Fibroblast of skin of left quadriceps (primary cell): ENCODE results near the gene OR5B21.

Source experiments
- DNase-seq, 2 experiments: peaks; one replicate each; pipeline ENCODE4 v3.0.0-alpha.2; 2013; ENCODE audit warnings: low read depth in 2 of 2

Gene OR5B21

DNA sequence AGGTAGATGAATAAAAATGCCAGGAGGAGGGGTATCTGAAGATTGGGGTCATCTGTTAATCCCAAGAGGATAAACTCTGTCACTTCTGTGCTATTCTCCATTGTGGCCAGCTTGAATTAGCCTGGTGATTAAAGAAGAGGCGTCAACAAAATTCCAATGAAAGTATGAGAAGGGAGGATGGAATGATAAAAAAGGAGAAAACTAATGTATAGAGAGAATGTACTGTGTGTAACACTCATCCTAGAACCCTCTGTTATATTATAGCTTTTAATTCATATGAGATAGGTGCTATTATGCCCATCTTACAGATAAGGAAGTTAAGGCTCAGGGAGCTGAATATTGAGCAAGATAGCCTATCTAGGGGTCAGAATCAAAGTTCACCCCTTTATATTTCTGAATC is at the start of gene OR5B21:
TSS of gene OR5B21 (minus strand) at position 101 of the 400 bp plus-strand sequence. CDS start at position 101, 0 bp downstream.
- DNase-seq: no peak

DNA sequence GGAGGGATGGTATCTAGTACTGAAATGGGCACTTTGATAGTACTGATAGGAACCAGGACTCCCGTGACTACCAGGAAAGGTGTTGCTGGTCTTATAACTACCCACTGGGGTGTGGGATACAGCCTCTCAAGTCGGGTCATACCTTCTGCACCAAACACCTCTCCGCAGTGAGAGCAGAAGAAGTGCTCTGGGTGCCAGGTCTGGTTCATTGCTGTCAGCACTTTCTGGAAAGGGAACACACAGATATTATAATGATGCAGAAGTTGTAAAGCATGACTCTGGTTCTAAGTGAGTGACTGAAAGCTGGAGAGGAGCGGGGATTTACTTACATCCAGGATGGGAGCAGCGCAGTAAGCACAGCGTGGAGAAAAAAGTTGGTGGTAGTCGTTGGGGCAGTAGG is 41.7 kb upstream of the OR5B21 start:
- DNase-seq: no peak

DNA sequence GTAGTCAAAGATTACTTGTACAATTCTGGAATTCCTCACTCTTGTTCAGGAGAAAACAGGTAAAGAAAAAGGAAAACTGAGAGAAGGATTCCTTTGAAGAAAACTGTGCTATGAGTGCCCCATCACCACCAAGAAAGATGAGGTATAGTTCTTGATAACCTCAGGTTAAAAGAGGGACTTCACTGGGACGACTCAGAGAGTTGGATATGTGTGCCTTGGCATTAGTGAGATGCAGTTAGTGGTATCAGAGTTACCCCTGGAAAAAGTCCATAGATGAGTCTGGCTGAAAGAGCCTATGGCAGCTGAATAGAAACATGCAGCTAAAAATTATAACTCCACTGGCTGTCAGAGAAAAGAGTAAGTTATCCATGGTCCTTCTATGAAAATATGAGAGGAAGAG is 38.9 kb upstream of the OR5B21 start:
- DNase-seq: no peak

DNA sequence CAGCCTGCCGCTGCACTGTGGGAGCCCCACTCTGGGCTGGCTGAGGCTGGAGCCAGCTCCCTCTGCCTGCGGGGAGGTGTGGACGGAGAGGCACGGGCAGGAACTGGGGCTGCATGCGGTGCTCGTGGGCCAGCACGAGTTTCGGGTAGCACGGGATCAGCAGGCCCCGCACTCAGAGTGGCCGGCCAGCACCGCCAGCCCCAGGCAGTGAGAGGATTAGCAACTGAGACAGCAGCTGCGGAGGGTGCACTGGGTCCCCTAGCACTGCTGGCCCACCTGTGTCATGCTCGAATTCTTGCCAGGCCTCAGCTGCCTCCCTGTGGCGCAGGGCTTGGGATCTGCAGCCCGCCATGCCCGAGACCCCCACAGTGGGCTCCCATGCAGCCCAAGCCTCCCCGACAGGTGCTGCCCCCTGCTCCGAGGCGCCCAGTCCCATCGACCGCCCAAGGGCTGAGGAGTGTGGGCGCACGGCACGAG is 24.0 kb upstream of the OR5B21 start:
- DNase-seq: no peak

DNA sequence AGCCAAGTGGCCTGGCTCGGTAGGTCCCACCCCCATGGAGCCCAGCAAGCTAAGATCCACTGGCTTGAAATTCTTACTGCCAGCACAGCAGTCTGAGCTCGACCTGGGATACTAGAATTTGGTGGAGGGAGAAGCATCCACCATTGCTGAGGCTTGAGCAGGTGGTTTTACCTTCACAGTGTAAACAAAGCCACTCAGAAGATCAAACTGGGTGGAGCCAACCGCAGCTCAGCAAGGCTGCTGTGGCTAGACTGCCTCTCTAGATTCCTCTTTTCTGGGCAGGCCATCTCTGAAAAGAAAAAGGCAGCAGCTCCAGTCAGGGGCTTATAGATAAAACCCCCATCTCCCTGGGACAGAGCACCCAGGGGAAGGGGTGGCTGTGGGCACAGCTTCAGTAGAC is 22.3 kb upstream of the OR5B21 start:
- no peak for DNase-seq

DNA sequence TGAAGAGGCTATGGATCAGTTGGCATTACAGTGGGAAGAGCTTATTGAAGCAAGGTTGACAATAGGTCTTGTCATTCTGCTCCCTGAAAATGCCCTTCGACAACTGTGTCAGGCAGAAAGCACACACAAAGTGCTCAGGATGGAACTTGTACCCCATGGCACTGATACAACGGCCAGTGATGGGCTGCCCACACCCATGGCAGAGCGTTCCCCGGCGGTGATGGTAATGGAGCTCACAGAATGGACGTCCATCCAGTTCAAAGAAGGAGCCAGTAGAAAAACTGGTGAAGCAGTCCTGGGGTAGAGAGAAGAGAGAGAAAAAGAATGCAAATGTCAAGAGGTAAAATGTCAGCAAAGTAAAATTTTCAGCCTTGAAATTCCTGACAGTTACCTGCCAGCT is 19.5 kb upstream of the OR5B21 start:
- DNase-seq: no peak

DNA sequence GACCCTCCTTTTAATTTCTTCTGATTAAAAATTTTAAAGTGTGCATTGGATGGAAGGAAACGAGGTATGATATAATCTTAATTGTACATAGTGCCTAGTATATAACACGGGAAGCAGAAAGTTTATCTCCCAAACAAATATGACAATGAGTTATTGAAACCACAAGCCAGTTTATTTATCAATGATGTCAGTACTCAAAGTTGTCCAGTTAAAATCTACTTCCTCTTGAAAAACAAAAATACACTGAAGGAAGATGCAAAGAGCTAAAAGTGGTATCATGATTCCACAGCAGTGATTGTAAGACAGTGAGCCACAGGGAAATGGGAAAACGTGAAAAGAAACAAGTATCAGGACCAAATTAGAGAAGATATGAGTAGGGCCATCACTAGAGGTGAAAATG is 18.8 kb upstream of the OR5B21 start:
- DNase-seq: no peak

DNA sequence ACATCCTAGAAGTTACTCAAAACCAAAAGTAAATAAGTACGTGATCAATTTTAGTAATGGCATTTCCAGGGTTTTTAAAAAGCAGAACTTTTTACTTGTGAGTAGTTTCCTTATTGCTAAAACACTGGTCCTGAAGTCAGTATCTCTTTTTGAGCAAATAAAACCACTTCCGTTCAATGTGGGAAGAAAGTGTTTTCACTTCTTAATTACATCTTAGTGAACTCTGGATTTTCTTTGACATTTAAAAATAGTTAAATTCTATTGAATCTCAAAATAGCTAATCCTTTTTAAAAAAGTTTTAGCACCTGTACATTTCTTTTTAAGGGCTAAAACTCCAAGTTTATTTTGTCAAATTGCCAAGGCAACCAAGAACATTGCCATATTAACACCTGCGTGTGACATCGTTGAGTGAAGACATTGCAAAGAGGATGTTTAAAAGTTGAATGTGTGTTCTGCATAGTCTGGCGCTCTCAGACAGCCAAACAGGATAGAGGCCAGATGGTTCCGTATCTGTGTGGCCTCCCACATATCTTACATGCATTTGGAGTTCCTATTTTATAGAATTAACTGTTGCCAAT is 17.2 kb upstream of the OR5B21 start:
- no peak for DNase-seq

DNA sequence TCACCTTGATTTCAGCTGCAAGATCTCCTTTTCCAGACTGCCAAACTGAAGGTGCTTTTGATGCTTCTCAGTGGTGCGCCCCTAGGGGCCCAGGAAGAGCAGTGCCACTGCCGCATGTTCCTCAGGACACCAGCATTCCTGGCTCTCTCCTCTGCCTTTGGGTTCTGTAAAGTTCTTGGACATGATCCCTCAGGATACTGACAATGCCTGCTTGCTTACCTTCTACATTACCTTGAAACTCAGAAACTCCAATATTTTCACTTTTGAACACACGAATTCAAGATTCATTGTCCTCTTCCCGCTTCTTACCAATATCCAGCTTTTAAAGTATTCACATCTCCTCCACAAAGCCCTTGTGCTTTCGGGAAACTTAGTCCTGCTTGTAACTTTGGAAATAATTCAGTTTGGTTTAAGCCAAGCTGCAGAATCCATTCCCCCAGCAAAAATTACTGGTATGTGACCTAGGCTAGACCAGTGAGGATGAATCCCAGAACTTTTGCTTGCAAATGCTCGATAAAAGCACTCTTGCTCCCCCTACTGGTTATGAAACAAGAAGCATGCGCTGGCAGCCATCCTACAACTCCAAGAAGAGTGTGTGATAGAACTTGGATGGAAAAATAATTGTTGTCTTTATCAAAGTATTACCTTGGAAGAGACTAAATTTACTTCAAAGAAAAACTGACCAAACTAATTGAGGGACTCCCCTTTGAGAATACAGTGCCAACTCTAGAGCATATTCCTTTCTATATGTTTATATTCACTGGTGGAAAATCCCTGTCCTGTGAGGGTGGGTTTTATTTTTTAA is 16.5 kb upstream of the OR5B21 start:
- peak; percentile 52 for DNase-seq

DNA sequence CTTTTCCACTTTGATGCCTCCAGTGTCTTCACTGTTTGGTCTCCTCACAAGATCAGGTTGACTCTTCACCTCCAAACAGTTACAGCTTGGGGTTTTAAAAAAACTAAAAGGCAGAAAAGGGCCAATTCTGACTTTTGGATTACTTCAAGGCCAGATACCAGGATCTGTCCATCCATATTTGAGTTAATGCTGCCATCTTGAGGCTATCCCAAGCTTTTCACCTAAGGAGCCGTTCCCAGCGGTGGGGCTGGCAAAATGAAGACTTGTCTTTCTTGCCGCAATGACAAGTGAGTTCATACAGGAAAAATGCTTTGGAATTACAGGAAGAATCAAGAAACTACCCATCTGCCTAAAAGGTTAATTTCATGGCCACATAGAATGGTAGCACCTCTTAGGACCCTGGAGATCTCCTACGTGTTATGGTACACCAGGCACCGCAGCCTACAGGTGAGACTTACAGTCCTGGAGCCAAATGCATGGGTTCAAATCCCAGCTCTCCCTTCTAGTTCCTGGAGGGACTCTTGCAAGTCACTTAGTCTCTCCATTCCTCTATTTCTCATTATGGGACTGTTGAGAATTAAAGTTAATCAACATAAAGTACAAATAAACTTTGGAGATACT is 6.0 kb upstream of the OR5B21 start:
- DNase-seq: peak in 1 of 2 experiments; percentile 42

DNA sequence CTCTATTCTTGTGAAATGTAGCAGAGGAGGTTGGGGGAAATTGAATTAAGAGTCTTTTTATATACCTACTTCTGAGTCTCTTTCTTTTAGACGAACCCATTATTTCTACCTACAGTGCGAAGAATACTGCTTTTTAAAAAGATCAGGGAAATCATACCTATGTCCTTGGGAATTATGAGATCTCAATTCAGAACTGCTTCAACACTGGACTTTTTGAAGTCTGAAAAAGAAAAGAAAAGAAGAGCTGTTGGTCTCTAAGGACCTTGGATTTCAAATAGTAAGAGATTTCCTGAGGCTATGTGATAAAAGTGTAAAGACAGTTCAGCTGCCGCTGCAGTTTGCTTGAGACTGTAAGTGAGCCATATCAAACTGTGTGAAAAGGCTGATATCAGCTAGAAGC is 3.7 kb upstream of the OR5B21 start:
- DNase-seq: no peak

DNA sequence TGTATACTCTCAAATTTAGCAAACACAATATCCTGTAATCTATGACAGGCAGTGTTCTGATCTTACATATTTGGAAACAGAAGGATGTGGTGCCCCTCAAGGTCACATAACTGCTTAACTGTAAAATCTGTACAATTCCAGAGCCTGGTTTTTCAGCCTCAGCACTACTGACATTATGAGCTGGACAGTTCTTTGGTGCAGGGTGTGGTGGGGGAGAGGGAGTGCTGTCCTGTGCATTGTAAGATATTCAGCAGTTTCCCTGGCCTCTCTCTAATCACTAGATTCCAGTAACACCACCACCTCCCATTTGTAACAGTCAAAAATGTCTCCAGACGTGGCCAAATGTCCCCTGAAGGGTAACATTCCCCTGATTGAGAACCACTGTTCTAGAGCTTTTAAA is 1.8 kb upstream of the OR5B21 start:
- no peak for DNase-seq

DNA sequence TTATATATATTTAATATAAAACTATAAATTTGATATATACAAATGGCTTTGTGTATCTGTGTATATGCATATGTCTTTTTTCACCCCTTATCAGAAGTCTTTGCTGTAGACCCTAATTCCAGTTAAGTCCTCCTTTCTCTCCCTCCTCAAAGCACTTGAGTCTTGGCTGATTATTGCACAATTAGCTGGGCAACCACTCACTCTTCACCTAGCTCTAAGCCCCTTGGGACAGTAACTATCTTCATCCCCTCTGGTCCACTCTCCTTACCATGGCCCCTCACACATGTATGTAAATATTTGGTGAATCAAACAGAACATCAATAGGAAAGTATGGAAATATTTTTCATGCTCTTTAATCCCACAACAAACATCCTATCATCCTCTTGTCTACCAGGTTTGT is 909 bp upstream of the OR5B21 start:
- no peak for DNase-seq

DNA sequence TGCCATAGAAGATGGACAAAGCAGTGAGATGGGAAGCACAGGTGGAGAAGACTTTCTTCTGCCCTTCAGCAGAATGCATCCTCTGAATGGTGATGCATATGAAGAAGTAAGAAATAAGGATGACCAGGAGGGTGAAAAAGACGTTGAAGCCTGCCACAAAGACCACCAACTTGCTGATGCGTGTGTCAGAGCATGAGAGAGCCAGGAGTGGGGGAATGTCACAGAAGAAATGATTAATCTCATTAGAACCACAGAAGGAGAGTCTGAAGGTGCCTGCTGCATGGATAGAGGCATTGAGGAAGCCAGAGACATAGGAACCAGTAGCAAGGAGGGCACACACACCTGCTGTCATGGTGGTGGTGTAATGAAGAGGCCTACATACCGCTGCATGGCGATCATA is 550 bp downstream of the OR5B21 start:
- DNase-seq: no peak

DNA sequence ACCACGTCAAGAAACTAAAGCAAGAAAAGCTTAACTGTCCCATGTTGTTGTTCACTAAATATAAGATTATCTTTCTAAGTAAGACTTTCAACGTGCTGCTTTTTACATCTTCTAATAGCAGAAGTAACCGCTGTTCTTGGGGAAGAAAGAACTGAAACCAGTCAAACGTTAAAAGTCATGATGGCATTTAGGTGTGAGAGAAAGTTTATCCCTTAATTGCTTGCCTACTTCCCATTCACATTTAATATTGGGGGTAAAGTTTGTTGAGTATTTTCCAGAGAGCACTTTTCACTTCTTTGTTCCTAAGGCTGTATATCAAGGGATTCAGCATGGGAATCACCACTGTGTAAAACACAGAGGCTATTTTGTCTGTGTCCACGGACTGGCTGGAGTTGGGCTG is 970 bp downstream of the OR5B21 start:
- DNase-seq: no peak

DNA sequence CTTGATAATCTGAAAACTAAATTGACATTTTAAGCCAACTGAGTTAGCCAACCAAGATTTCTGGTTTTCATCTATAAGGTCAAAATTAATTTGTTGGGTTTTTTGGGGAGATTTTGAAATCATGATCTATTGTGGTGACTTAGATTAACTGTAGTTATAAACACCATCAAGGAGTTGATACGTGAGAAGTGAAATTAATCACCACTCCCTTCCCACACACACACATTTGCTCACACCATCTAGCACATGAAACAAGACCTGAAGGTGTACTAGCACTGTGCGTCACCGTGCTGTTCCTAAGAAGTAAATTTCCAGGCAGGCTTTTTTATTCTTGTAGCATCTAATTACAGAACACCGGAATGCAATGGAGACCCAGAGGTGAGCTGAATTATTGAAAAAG is 2.1 kb downstream of the OR5B21 start:
- no peak for DNase-seq

DNA sequence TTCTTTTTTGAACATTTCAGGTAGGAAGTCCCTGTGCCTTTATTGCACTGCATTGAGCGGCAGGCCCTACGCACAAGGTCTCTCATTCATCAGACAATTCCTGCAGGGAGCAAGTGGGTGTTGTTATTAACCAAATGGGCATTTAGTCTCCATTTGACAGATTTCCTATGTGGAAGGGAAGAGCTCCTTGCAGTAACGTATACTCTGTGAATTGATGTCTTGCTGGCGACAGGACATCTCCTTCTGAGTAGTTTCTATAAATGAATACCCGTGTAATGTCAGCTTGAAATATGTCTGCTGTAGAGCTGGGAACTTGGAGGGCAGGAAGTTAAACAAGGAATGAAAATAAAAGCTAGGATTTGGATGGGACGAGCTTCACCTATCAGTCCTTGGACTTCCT is 3.7 kb downstream of the OR5B21 start:
- DNase-seq: no peak

DNA sequence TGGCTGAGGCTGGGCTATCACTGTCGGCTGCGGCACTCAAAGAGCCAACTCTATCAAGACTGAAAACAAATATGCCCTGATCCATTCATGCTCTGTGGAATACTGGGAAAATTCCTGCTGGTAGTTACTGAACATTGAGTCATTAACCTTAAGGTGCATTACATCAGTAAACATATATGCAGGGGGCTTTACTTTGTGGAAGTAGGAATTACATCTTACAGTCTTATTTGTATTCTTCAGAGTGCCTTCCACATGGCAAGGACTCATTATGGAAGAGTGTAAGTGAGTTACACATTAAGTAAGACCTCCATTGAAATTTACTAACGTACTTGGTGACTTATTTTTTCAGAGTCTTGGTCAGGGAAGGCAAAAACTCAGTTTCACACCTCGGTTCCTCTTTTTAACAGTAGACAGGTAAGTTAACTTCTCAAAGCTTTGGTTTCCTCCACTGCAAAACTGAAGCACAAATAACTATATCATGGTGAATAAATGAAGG is 4.5 kb downstream of the OR5B21 start:
- no peak for DNase-seq

DNA sequence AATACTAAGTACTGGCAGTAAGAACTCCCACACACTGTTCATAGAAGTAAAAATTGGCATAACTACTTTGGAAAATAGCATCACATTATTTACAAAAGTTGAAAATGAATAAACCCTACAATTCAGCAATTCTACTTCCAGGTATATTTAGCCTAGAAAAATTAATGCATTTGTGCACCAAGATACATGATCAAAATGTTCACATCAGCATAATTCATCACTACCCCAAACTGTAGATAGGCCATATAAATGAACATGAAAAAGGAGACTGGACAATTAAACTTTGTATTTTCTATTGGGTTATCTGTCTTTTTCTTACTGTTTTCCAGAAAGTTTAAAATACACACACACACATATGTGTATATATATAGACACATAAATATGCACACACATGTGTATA is 5.9 kb downstream of the OR5B21 start:
- no peak for DNase-seq

DNA sequence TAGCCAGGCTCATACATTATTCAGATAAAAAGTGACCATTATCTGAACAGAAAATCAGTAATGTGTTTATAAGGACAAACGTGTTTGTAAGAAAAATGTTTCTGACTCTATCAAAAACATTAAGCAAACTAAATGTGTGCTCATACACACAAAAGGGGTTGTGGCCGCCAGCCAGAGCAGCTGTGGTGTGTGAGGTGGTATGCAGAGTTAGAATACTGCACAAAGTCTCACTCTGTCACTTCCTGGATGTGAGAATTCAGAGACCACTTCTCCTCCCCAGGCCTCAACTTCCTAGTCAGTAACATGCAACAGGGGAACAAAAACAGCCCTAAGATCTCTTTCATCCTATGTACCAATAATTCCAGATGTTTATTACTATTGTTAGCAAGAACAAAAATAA is 9.4 kb downstream of the OR5B21 start:
- no peak for DNase-seq

DNA sequence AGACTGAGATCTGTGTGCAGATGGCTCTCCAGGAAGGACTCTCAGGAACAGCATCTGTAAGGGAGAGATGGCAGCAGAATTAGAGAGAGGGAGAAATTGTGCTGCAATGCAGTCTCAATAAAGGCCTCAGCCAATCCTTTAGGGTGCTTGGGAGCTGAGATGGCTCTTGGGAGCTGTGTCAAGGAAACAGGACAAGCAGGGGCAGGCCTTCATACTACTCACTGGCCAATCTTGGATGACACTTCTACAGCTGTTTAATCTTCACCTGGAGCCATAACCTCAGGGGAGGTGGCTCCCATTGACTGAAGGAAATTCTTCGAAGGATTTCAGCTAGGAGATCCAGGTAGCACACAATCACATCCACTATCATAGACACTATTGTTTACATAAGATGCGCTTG is 10.0 kb downstream of the OR5B21 start:
- no peak for DNase-seq

DNA sequence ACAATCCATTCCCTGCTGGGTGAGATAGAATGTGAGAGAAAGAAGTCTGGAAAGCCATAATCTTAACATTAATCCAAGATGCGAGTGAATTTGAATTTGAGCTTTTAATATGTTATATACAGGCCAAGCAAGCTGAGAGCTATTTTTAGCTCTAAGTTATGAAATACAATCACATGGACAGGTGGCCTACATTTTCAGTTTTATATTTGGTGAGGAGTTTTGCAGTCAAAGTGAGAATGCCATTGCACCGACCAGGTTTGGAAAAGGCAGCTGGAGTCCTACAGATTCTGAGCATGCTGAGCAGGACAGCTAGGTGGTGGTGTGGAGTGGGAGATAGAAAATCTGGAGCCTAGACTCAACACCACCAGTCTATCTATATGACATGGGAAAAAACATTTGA is 12.0 kb downstream of the OR5B21 start:
- DNase-seq: no peak

DNA sequence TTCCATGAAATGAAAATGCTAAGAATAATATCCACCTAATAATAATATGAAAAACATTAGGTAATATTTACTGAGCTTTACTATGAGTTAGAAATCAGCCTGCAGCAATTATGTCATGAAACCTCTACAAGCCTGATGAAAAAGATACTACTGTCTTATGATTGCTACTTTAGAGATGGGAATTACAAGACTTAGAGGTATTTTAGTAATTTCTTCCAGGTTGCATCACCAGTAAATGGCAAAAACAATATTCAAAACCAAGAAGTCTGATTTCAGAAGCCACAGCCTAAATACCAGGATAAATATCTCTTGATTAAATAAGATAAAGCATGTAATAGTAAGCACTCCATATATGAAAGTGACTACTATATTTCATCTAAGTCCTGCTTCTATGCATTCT is 13.8 kb downstream of the OR5B21 start:
- peak in 1 of 2 experiments; percentile 10 for DNase-seq
